DOHH2 (cell line): ENCODE data around the gene PRX.
"Not testable (repeated sequence)": the region's sequence is repeated elsewhere in the genome, so short reads cannot be mapped to it uniquely, and the experiment has no call there.

ENCODE experiments used
- H3F3A ChIP-seq: fragments of 200-600 bp; sonication (generic), shearing (Covaris generic); 2 replicates; pipeline ENCODE4 v1.6.0; 2016; ENCODE audit warnings: antibody characterized with exemption, mild to moderate bottlenecking; ENCODE audit not compliant: control insufficient read depth, insufficient read depth
- H3K27ac ChIP-seq: fragments of 200-600 bp; sonication (generic); 2 replicates; pipeline ENCODE4 v1.5.1; 2014; ENCODE audit warnings: low read depth, mild to moderate bottlenecking, low read length, moderate library complexity
- H3K27me3 ChIP-seq: fragments of 200-600 bp; sonication (generic); 2 replicates; pipeline ENCODE4 v1.6.1; 2014; ENCODE audit warnings: mild to moderate bottlenecking, low read length, mixed read lengths; ENCODE audit not compliant: control insufficient read depth
- H3K36me3 ChIP-seq: fragments of 200-600 bp; sonication (generic); 2 replicates; pipeline ENCODE4 v1.6.1; 2014; ENCODE audit warnings: mild to moderate bottlenecking, low read length, moderate library complexity, mixed read lengths; ENCODE audit not compliant: control insufficient read depth
- H3K4me1 ChIP-seq: fragments of 200-600 bp; sonication (generic); 2 replicates; pipeline ENCODE4 v1.6.1; 2014; ENCODE audit warnings: mild to moderate bottlenecking, low read length, mixed read lengths; ENCODE audit not compliant: control insufficient read depth
- H3K4me2 ChIP-seq: fragments of 200-600 bp; sonication (generic); 2 replicates; pipeline ENCODE4 v1.6.0; 2014; ENCODE audit warnings: mild to moderate bottlenecking, low read length, moderate library complexity
- H3K4me3 ChIP-seq: fragments of 200-600 bp; sonication (generic); 2 replicates; pipeline ENCODE4 v1.5.1; 2014; ENCODE audit warnings: mild to moderate bottlenecking, low read length, mixed read lengths
- H3K79me2 ChIP-seq: fragments of 200-600 bp; sonication (generic); 2 replicates; pipeline ENCODE4 v1.6.1; 2014; ENCODE audit warnings: mild to moderate bottlenecking, low read length, mixed read lengths; ENCODE audit not compliant: control insufficient read depth
- H3K9me2 ChIP-seq: fragments of 200-600 bp; sonication (generic); replicated peaks from 2 replicates; pipeline ENCODE4 v1.6.1; 2014; ENCODE audit warnings: mild to moderate bottlenecking, low read length, mixed read lengths; ENCODE audit not compliant: control insufficient read depth
- H3K9me3 ChIP-seq: fragments of 200-600 bp; sonication (generic); 2 replicates; pipeline ENCODE4 v1.6.1; 2014; ENCODE audit warnings: antibody characterized with exemption, low read length, mixed read lengths; ENCODE audit not compliant: control insufficient read depth, insufficient read depth
- H4K20me1 ChIP-seq: fragments of 200-600 bp; sonication (generic); 2 replicates; pipeline ENCODE4 v1.6.0; 2014; ENCODE audit warnings: low read depth, mild to moderate bottlenecking, antibody characterized with exemption, low read length, moderate library complexity; ENCODE audit not compliant: control insufficient read depth, insufficient read depth
- CTCF ChIP-seq: fragments of 200-600 bp; sonication (generic); IDR thresholded peaks from one replicate; pipeline ENCODE4 v1.5.1; 2014; ENCODE audit warnings: antibody characterized with exemption, mild to moderate bottlenecking, low read depth, low read length; ENCODE audit not compliant: poor library complexity, severe bottlenecking
- EZH2phosphoT487 ChIP-seq: fragments of 200-600 bp; sonication (generic); IDR thresholded peaks from 2 replicates; pipeline ENCODE4 v1.6.1; 2017; ENCODE audit warnings: borderline replicate concordance, mild to moderate bottlenecking, antibody characterized with exemption, low read length, moderate library complexity, mixed read lengths

PRX gene

GRCh38 chr19:40457953-40458596 lies 44.9 kb upstream of the PRX start:
- Histone ChIP-seq H3K4me3 (no peak overlapping the region), H3K79me2 (no peaks in the 10 kb centered on the region), H3K4me2 (no peak overlapping the region), H3K4me1 (peaks cover 13% of the 10 kb centered on the region), H3K9me2 (no peaks in the 10 kb centered on the region), H3F3A (no peaks in the 10 kb centered on the region), H3K9me3 (no peaks in the 10 kb centered on the region), H3K36me3 (no peaks in the 10 kb centered on the region), H3K27me3 (no peaks in the 10 kb centered on the region), H3K27ac (no peak overlapping the region), H4K20me1 (no peaks in the 10 kb centered on the region)
- TF ChIP-seq CTCF (no peak), EZH2phosphoT487 (no peak)

- H3K9me3 ChIP-seq = no peaks in the 10 kb centered on the region
- H4K20me1 ChIP-seq = no peaks in the 10 kb centered on the region
- no peak overlapping the region for H3K4me3 ChIP-seq
- no peak overlapping the region for H3K4me2 ChIP-seq
- no peak overlapping the region for H3K27ac ChIP-seq
- no peaks in the 10 kb centered on the region for H3K36me3 ChIP-seq
- no peaks in the 10 kb centered on the region for H3F3A ChIP-seq
- TF ChIP-seq EZH2phosphoT487 (no peak), CTCF (no peak)
- no peaks in the 10 kb centered on the region for H3K9me2 ChIP-seq
- H3K4me1 ChIP-seq = peaks cover 12% of the 10 kb centered on the region
- H3K79me2 ChIP-seq = no peaks in the 10 kb centered on the region
- H3K27me3 ChIP-seq = no peaks in the 10 kb centered on the region
Observed at GRCh38 chr19:40457048-40457447, 43.9 kb upstream of the PRX start.

GRCh38 chr19:40453943-40454342 lies 40.8 kb upstream of the PRX start:
- not testable (repeated sequence) for H3K4me1 ChIP-seq, H3F3A ChIP-seq, H4K20me1 ChIP-seq, H3K9me2 ChIP-seq, H3K27ac ChIP-seq, H3K9me3 ChIP-seq, H3K4me2 ChIP-seq, H3K4me3 ChIP-seq, H3K79me2 ChIP-seq, H3K36me3 ChIP-seq, H3K27me3 ChIP-seq

GRCh38 chr19:40453151-40453735 lies 40.1 kb upstream of the PRX start:
- Histone ChIP-seq H3K27me3 (no peaks in the 10 kb centered on the region), H3K4me3 (no peak overlapping the region), H4K20me1 (no peaks in the 10 kb centered on the region), H3F3A (no peaks in the 10 kb centered on the region), H3K4me1 (no peaks in the 10 kb centered on the region), H3K36me3 (no peaks in the 10 kb centered on the region), H3K9me2 (no peaks in the 10 kb centered on the region), H3K27ac (no peak overlapping the region), H3K79me2 (no peaks in the 10 kb centered on the region), H3K4me2 (no peak overlapping the region), H3K9me3 (no peaks in the 10 kb centered on the region)
- no peak for TF ChIP-seq CTCF
- no peak for TF ChIP-seq EZH2phosphoT487
